Activated CD4-positive, CD25-positive, alpha-beta regulatory T cell treated with anti-CD3 and anti-CD28 coated beads, Interleukin-2, amount 50 U/mL, for 72 hours (primary cell): ENCODE results near the gene KLRC3.
"Not testable (repeated sequence)": the region's sequence is repeated elsewhere in the genome, so short reads cannot be mapped to it uniquely, and the experiment has no call there.

Source experiments
- DNase-seq: peaks from one replicate; pipeline ENCODE4 v3.0.0; 2021

Gene KLRC3

DNA sequence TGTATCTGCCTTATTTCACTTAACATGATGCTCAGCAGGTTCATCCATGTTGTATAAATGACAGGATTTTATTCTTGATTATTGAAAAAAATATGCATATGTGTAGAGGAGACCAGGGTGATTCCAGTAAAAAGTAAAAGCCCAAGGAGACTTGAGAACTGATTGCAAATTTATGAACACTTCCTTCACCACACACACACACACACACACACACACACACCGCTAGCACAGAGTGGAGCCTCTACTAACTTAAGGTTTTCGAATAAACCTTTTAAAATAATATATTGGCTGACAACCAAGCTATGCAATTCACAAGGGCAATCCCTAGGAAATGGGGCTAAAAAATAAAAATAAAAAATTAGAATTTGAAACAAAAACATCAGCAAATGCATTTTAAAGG, 22.2 kb downstream of the KLRC3 start:
- no peak for DNase-seq

DNA sequence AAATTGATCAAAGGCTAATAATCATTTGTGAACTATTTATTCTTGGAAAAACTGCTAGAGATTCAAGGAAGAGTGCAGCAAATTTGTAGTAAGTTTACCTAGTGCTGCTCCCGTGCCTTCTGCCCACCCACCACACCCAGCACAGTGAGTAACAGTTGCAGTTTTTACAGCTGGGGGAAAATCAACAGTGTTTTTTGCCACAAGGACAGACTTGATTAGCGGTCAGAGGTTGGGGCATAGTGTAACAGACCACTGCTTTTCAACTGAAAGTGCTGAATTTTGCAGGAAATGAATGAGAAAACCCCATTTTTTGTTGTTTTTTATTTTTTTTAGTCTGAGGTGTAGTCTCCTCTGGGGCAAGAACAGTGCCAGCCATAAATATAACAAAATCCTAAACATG, 23.1 kb downstream of the KLRC3 start:
- no peak for DNase-seq

DNA sequence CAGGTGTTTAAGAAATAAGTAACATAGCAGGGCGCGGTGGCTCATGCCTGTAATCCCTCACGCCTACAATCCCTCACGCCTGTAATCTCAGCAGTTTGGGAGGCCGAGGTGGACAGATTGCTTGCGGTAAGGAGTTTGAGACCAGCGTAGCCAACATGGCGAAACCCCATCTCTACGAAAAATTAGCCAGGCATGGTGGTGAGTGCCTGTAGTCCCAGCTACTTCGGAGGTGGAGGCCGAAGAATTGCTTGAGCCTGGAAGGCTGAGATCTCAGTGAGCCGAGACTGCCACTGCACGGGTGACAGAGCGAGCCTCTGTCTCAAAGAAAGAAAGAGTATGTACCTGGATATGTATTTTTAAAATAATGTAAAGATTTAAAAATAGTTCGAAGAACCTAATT, 24.2 kb downstream of the KLRC3 start:
- not testable (repeated sequence) for DNase-seq

DNA sequence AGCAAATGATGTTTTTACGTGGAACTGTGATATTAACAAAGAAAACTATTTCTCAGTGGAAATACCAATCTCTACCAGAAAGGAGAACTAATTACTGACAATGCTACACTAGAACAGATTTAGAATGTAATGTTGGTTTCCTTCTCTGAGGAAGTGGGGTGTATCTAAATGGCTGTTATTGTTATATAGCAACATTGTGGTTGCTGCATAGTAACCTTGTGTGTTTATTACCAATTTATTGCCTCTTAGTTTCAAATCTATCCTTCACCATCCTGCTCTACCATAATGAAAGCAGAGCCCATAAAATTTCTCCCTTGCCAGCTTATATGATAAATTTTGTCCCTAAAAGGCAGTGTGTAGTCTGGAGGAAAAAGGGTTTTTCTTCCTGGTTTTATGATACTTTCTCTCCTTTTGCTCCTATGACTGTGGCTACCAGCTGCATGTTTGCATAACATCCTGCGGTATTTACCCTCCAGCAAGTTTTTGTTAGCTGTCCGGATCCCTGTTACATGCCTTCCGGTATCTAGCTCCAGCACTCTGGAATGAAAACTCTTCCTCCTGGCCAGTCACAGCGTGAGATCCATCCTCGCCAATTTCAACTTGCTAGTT, 24.9 kb downstream of the KLRC3 start:
- DNase-seq, result no peak

DNA sequence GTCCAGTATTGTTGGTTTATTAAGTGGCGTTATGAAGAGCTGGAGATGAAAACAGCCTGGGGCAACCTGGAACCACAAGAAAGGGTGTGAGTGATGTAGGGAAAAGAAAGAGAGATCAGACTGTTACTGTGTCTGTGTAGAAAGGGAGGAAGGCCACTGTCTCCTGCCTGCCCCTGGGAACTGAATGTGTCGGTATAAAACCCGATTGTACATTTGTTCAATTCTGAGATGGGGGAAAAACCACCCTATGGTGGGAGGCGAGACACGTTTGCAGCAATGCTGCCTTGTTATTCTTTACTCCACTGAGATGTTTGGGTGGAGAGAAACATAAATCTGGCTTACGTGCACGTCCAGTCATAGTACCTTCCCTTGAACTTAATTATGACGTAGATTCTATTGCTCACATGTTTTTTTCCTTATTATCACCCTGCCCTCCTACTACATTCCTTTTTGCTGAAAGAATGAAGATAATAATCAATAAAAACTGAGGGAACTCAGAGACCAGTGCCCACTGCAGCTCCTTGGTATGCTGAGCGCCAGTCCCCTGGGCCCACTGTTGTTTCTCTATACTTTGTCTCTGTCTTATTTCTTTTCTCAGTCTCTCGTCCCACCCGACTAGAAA, 25.8 kb downstream of the KLRC3 start:
- DNase-seq, result not testable (repeated sequence)

DNA sequence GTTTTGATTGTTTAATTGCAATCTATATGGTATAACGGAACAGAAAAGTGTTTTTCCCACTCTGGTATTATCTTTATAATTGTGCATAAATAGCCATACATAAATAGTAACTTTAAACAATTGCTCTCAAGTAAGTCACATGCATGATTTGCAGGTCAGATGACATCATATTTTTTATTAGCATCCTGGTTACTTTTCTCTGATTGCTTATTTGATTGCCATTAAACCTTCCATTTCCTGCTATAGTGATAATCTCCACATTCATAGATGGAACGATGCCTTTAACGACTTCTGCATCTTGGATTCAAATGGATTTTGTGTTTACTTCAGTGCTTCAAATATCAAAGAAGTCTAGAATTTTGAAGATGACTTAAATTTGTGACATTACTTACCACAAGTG, 27.1 kb downstream of the KLRC3 start:
- DNase-seq, result no peak

DNA sequence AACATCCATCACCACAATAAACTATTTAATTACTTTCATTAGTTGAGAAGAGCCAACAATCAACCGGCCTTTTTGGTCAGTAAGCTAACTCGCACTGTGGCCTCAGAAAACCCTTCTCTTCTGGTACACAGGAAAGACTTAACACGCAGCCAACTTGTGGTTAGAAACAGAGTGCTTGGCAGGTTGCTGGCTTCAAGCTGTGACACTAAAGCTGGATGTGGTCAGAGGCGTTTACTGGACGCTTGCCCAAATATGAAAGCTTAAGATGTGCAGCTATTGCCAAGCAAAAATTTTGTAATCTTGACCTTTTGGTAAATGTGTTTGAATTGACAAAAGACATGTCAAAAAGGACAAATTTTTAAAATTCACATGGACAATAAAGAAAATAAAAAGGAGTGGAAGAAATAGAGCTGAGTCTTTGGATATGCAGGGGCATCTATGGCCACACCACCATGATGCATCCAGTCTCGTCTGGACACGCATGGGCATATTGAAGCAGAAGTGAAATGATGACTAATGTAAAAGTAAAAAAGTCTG, 27.9 kb downstream of the KLRC3 start:
- DNase-seq, result no peak

DNA sequence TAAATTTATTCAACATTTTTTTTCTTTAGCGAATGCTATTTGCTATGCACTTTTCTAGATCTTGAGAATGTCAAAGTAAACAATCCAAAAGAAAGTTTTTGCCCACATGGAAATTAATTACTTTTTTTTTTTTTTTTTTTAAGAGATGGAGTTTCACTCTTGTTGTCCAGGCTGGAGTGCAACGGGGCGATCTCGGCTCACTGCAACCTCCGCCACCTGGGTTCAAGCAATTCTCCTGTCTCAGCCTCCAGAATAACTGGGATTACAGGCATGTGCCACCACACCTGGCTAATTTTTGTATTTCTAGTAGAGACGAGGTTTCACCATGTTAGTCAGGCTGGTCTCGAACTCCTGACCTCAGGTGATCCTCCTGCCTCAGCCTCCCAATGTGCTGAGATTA, 29.4 kb downstream of the KLRC3 start:
- DNase-seq, result not testable (repeated sequence)

DNA sequence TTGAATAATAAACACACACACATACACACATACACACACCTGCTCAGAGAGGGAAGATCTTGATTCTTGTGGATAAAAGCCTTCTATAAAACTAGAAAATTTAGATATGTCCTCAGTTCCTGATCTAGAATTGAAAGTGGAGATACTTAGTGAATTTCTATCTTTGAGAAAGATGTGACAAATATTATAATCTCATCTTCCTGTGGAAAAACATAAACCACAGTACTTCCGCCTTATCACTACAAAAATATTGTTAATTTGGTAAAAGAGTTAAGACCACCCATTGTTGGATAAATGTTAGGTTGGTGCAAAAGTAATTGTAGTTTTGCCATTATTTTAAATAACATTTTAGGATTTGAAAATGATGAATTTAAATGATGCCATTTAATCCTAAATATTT, 30.5 kb downstream of the KLRC3 start, which contains the start of gene KLRK1:
KLRK1 (minus strand) TSS at position 138 of the 400 bp plus-strand sequence. CDS start 1,231 bp downstream, outside the sequence.
- DNase-seq, result no peak

DNA sequence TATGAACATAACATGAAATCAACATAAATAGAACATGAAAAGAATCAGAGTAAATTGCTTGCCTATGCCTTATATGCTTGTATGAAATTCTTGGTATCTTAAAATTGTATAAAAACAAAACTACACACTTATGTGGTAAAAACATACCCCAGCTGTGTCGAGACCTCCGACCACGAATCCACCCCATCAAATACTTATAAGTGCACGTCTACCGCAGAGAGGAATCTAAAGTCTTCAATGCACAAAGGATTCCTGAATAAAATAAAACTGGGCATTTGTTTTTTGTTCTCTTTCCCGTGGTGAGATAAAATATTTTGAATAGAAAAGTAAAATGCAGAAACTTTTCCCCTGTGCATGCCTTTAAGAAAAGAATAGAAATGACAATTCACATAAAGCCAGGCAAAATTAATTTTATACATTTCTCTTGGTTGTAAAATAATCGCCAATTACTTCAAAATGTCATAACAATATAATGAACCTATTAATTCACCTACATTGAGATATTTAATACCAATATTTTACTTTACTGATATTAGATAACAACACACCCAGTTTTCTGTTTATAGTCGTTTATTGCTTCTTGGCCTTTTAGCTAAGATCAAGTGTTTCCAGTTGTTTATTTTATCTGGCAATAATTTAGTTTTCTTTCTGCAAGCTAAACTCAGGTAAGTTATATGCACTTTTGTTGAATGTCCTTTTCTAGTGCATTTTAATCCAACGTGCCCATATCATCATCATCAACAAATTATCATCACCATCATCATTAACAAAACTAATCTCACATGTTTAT, 31.6 kb downstream of the KLRC3 start:
- DNase-seq, result no peak

DNA sequence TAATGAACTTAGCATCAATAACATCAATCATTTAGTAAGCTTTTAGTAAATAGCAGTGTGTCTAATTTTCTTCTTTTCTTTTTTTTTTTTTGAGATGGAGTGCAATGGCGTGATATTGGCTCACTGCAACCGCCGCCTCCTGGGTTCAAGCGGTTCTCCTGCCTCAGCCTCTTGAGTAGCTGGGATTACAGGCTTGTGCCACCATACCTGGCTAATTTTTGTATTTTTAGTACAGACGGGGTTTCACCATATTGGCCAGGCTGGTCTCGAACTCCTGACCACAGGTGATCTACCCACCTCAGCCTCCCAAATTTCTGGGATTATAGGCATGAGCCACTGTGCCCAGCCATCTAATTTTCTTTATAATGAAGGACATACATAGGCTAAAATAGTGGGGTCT, 32.9 kb downstream of the KLRC3 start:
- DNase-seq, result not testable (repeated sequence)

DNA sequence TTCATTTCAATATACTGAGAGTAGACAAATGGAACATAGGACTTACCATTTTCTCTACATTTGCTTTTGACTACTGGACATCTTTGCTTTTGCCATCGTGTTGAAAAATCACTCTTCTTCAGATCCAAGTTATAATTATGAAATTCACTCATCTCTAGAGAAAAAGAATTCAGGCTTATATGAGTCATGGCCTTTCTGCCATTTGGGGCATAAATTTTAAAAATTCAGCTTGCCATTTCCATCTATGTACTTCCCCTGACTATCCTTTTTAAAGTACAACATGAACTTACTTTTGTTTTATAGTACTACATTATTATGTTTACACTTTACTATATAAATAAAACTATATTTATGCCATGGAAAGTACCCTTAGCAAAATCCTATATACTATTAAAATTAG, 33.5 kb downstream of the KLRC3 start:
- DNase-seq, result no peak

DNA sequence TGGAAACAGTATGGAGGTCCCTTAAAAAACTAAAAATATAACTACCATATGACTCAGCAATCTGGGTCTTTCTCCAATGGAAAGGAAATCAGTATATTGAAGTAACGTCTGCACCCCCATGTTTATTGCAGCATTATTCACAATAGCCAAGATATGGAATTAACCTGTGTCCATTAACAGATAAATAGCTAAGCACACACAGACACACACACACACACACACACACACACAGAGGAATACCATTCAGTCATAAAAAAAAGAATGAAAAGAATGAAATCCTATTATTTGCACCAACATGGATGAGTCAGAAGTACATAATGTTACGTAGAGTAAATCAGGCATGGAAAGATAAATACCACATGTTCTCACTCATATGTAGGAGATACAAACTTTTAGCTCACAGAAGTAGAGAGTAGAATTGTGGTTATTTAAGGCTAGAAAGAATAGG, 35.2 kb downstream of the KLRC3 start:
- no peak for DNase-seq

DNA sequence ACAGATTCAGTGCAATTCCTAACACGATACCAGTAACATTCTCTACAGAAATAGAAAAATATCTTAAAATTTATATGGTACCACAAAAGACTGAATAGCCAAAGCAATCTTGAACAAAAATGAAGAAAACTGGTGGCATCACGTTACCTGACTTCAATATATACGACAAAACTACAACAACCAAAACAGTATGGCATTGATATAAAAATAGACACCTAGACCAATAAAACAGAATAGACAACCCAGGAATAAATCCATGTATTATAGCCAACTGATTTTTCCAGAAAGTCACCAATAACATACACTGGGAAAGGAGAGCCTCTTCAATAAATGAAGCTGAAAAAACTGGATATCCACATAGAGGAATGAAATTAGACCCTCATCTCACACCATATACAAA, 36.2 kb downstream of the KLRC3 start:
- no peak for DNase-seq

DNA sequence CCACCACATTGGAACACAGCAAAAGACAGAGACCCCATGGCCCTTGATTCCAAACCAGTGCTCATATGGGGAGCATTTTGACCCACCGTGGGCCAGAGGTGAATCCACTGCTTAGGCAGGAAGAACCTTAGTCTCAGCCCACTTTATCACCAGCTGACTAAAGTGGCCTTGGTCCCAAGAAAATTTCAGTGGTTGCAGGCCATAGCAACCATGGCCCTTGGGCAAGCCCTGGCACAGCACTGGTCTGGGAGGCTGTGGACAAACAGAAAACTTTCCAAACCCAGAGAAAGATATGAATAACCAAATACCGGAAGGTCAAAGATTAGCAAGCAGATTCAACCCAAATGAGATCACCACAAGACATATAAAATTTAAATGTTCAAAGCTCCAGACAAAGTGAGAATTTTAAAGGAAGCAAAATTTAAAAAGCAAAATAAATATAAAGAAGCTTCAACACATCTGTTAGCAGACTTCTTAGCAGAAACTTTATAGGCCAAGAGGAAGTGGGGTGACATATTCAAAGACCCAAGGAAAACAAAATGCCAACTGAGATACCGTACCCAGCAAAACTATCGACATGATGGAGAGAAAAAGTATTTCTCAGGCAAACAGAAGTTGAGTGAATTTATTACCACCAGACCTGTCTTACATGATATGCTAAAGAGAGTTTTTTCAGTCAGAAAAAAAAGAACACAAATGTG, 38.3 kb downstream of the KLRC3 start:
- no peak for DNase-seq

DNA sequence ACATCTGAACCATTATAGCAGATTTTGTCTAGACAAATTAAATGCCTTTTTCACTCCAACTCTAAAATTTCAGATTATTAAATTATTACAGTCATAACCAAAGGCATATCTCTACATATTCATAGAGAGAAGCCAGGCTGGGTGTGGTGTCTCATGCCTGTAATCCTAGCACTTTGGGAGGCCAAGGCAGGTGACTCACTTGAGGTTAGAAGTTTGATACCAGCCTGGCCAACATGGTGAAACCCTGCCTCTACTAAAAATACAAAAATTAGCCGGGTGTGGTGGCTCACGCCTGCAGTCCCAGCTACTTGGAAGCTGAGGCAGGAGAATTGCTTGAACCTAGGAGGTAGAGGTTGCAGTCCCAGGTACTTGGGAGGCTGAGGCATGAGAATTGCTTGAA, 41.7 kb downstream of the KLRC3 start:
- DNase-seq, result not testable (repeated sequence)

DNA sequence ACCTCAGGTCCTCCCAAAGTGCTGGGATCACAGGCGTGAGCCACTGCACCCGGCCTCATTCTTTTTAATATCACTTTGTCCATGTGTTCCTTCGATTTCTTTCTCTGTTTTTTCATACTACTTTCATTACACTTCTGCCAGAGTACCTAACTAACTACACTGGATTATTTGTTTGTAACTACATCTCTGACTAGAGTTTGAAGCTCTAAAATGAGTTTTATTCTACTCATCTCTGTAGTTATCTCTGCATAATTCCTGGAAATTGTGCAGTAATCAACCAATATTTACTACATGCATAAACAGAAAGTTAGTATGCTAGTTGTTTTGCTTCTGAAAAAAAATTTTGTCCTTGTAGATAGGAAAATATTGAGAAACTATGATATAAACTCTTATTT, 45.8 kb downstream of the KLRC3 start:
- no peak for DNase-seq

DNA sequence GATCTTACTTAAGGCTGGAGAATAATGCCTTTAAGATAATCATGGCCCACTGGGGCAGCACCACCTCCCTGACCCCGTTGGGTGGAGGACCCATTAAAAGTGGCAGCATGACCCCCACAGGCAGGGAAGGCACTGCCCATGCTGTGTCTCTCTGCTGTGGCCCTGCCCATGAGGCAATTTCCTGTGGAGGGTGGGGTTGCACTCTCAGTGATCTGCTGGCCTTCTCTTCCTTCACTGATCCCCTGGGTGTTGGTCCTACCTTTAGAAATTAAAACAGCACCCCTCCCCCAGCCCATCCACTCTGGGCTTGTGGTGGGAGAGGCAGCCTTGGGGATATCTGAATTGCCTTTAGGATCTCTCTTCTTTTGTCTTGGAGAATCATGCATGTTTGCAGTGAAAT, 47.8 kb downstream of the KLRC3 start:
- DNase-seq, result no peak

DNA sequence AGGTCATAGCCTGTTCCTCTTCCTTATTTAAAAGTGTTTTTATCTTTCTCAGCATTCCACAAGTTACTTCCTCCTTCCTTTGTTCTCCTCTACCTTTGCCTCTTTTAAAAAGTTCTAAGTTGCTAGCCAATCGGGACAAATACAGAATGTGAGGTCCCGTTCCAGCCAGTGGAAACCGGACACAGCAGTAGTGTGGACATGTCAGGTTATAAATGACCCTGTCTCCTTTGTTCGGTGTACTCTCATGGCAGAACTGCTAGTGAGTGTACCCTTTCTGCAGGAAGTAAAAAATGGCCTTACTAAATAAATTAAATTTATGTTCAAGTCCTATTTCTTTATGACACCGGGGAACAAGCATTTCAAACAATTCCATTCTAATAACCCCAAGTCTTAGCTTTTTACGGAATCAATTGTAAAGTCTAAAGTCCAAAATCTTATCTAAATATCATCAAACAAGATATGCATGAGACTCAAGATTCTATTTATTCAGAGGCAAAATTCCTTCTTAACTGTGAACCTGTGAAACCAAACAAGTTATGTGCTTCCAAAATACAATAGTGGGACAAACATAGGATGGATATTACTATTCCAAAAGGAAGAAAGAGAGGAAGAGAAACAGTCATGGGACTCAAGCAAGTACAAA, 48.4 kb downstream of the KLRC3 start:
- not testable (repeated sequence) for DNase-seq

DNA sequence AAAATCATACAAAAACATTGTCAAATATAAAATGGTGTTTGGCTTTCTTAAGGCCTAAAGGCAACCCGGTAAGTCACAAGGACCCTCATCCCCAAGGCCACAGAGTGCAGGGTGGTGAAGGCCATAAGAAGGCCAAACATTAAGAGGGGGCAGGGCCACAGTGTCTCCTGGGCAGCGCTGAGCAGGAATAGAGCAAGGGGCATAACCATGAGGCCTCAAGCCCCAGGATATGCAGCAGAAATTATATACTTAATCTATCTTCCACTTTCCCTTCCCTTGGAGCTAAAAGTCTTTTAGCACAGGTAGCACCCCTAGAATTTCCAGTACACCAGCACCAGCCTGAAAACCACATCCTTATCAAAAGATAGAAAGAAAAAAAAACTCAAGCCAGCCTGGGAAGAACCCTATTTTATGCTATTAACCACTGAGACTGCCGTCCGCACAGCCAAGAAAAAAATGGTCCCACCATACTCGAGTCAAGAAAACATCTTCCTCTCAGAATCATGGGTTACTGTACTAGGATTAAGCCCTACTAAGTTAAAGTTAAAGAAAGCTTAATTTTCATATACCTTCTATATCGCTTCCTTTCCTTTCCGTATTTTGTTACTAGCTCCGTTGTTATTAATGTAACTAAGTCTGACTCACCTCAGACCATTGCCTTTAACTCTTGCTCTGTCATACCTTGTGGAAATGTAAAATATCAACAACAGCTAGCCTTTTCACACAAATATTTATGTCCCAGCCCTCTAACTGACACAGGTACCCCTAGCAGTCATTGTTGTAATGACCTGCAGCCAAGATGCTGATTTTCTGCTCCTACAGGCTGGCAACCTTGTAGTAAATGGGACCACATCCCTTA, 50.6 kb downstream of the KLRC3 start:
- DNase-seq, result no peak
